Sigmoid colon (tissue), 4 donors: ENCODE results near the gene MS4A8.
"Not testable (repeated sequence)": the region's sequence is repeated elsewhere in the genome, so short reads cannot be mapped to it uniquely, and the experiment has no call there.

Source experiments
- EP300 ChIP-seq, 4 donors: sonication (generic); formaldehyde crosslinking; IDR thresholded peaks; one replicate each; pipeline ENCODE4 v1.6.1; 2017; ENCODE audit warnings: antibody characterized with exemption in 4 of 4
- POLR2A ChIP-seq, 2 donors: fragments of 450-650 bp; IDR thresholded peaks; one replicate each; pipeline ENCODE4 v1.6.1; 2016; ENCODE audit warnings: antibody characterized with exemption in 2 of 2, mild to moderate bottlenecking in 2 of 2, moderate library complexity in 2 of 2

- TF ChIP-seq POLR2A, EP300 (IDR thresholded peaks at IDR 0.05): not testable (repeated sequence)
Observed at GRCh38 chr11:60678231-60678630, 21.2 kb upstream of the MS4A8 start.
